ENCODE data around the gene SESN1. TPM values are rescaled to one million over a fixed set of nuclear protein-coding genes. Genes with fewer than 3 reads are reported as not detected.
"Not testable (repeated sequence)": the region's sequence is repeated elsewhere in the genome, so short reads cannot be mapped to it uniquely, and the experiment has no call there.

SESN1 gene
- total RNA-seq, 1 donor from 2014 or later = 36.9 TPM

DNA sequence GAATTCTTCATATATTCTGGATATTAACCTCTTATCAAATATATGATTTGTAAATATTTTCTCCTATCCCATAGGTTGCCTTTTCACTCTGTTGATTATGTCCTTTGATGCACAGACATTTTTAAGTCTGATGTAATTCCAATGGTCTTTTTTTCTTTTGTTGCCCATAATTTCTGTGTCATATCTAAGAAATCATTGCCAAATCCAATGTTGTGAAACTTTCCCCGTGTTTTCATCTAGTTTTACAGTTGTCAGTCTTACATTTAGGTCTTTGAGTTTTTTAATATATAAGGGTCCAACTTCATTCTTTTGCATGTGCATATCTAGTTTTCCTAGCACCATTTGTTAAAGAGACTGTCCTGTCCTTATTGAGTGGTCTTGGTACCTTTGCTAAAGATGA is 111.5 kb downstream of the SESN1 start:
- ATAC-seq (no peak), DNase-seq (no peak)
- Histone ChIP-seq H3K27ac (no peak overlapping the region), H3K4me3 (no peak overlapping the region), H3K27me3 (no peaks in the 10 kb centered on the region), H3K36me3 (peaks cover 27% of the 10 kb centered on the region), H3K4me1 (no peaks in the 10 kb centered on the region), H3K9me3 (no peaks in the 10 kb centered on the region)
- TF ChIP-seq CTCF (IDR thresholded peaks at IDR 0.05) = no peak
- intact Hi-C loops (cut with DNase I) = no loop called here

DNA sequence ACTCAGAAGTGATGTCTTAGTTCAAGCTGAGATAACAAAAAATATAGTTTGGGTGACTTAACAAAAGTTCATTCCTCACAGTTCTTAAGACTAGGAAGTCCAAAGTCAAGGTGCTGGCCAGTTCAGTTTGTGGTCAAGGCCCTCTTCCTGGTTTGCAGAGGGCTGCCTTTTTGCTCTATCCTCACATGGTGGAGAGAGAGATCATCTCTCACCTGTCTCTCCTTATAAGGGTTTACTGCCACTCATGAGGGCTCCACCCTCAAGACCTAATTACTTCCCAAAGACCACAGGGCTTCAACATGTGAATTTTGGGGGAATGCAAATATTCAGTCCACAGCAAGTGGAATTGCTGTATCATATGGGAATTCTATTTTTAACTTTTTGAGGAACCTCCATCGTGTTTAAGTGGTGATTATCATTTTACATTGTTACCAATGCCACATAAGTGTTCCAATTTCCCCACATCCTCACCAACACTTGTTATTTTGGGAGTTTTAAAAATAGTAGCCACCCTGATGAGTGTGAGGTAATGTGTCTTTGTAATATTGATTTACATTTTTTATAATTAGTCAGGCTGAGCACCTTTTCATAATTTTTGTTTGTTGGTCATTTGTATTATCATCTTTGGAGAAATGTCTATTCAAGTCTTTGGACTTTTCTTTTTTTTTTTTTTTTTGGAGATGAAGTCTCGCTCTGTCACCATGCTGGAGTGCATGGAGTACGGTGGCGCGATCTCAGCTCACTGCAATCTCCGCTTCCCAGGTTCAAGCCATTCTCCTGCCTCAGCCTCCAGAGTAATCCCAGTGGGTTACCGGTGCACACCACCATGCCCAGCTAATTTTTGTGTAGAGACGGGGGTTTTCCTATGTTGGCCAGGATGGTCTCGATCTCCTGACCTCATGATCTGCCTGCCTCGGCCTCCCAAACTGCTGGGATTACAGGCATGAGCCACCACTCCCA is 112.2 kb downstream of the SESN1 start:
- no peaks in the 10 kb centered on the region for H3K9me3 ChIP-seq
- H3K27me3 ChIP-seq = no peaks in the 10 kb centered on the region
- no peak for DNase-seq
- no peaks in the 10 kb centered on the region for H3K4me1 ChIP-seq
- ATAC-seq = no peak
- no peak overlapping the region for H3K4me3 ChIP-seq
- no peak overlapping the region for H3K27ac ChIP-seq
- peaks cover 20% of the 10 kb centered on the region for H3K36me3 ChIP-seq
- TF ChIP-seq CTCF (IDR thresholded peaks at IDR 0.05) = no peak
- intact Hi-C loops (cut with DNase I) = no loop called here

DNA sequence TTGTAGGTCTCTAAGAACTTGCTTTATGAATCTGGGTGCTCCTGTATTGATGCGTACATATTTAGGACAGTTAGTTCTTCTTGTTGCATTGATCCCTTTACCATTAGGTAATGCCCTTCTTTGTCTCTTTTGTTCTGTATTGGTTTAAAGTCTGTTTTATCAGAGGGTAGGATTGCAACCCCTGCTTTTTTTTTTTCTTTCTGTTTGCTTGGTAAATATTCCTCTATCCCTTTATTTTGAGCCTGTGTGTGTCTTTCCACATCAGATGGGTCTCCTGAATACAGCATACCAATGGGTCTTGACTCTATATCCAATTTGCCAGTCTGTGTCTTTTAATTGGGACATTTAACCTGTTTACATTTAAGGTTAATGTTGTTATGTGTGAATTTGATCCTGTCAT is 116.0 kb downstream of the SESN1 start:
- H3K27me3 ChIP-seq; H3K36me3 ChIP-seq; H3K27ac ChIP-seq; H3K4me1 ChIP-seq; ATAC-seq; H3K4me3 ChIP-seq; DNase-seq; intact Hi-C loops (cut with DNase I); H3K9me3 ChIP-seq: not testable (repeated sequence)

- Histone ChIP-seq H3K27me3 (no peaks in the 10 kb centered on the region), H3K36me3 (no peaks in the 10 kb centered on the region), H3K9me3 (no peaks in the 10 kb centered on the region), H3K27ac (no peak overlapping the region), H3K4me1 (peaks cover 10% of the 10 kb centered on the region), H3K4me3 (no peak overlapping the region)
- no peak for TF ChIP-seq CTCF (IDR thresholded peaks at IDR 0.05)
- intact Hi-C loops (cut with DNase I) = no loop called here
- ATAC-seq (no peak), DNase-seq (no peak)
Observed at GRCh38 chr6:108974201-108974600, 120.4 kb downstream of the SESN1 start.

GRCh38 chr6:108969776-108970175 is 124.9 kb downstream of the SESN1 start:
- intact Hi-C loops (cut with DNase I) = no loop called here

More at GRCh38 chr6:108969776-108970175, 124.9 kb downstream of the SESN1 start:
- H3K27me3 ChIP-seq = no peaks in the 10 kb centered on the region
- no peak overlapping the region for H3K4me3 ChIP-seq
- ATAC-seq = no peak
- no peak for DNase-seq
- peaks cover 14% of the 10 kb centered on the region for H3K4me1 ChIP-seq
- no peaks in the 10 kb centered on the region for H3K36me3 ChIP-seq
- H3K27ac ChIP-seq = no peak overlapping the region
- no peaks in the 10 kb centered on the region for H3K9me3 ChIP-seq
- no peak for TF ChIP-seq CTCF (IDR thresholded peaks at IDR 0.05)
